K562 (cell line): ENCODE data around the gene RNF11. TPM values are rescaled to one million over a fixed set of nuclear protein-coding genes. Genes with fewer than 3 reads are reported as not detected.

Experiments used
- DIDO1 ChIP-seq: fragments of 450-650 bp; IDR thresholded peaks from 2 replicates; pipeline ENCODE4 v1.6.1; 2016; ENCODE audit warnings: low read depth, missing biosample characterization, missing genetic modification characterization
- FOXP1 ChIP-seq: sonication (generic); formaldehyde crosslinking; IDR thresholded peaks from 2 replicates; pipeline ENCODE4 v1.8.0; 2022; ENCODE audit warnings: mild to moderate bottlenecking, missing genetic modification reagents
- NFRKB ChIP-seq: fragments of 450-650 bp; IDR thresholded peaks from 2 replicates; pipeline ENCODE4 v1.6.1; 2016; ENCODE audit warnings: low read depth
- RFX5 ChIP-seq: IDR thresholded peaks from 2 replicates; pipeline ENCODE4 v1.6.1; 2011; ENCODE audit warnings: low read depth, mild to moderate bottlenecking, improper control_type of control experiment, low read length
- RNF2 ChIP-seq: sonication (generic); IDR thresholded peaks from 2 replicates; pipeline ENCODE4 v1.6.1; 2016
- SNIP1 ChIP-seq: fragments of 450-650 bp; IDR thresholded peaks from 2 replicates; pipeline ENCODE4 v1.7.1; 2017; ENCODE audit warnings: low read depth, mild to moderate bottlenecking
- ZBTB26 ChIP-seq: fragments of 450-650 bp; formaldehyde crosslinking; IDR thresholded peaks from 2 replicates; pipeline ENCODE4 v1.4.0; 2022; ENCODE audit warnings: missing genetic modification characterization
- ZKSCAN8 ChIP-seq: fragments of 200-800 bp; sonication (Bioruptor generic); IDR thresholded peaks from 2 replicates; pipeline ENCODE4 v1.6.1; 2016; ENCODE audit warnings: missing genetic modification characterization, missing compliant biosample characterization
- ZNF384 ChIP-seq: IDR thresholded peaks from 2 replicates; pipeline ENCODE4 v1.6.1; 2012; ENCODE audit warnings: low read depth, low read length, improper control_type of control experiment
- polyA plus RNA-seq, 8 experiments: library from polyadenylated mRNA; depleted of rRNA in 4 of 8; stranded (reverse) in 5 of 8; unstranded in 3 of 8; fragments of >200 nt; fragmentation: Nextera tagmentation in 2 of 8; fragmentation: Illumina TruSeq in 1 of 8; extraction: Ambion mirVana in 2 of 8; extraction: Trizol in 1 of 8; gene quantifications; 2 replicates each; pipeline versions ENCODE4 v1.2.1 to v1.2.3, GENCODE V29; 2011 to 2014; ENCODE audit warnings: inconsistent platforms in 1 of 8, missing spikeins in 1 of 8
- total RNA-seq, 7 experiments: library from RNA; depleted of rRNA in 6 of 7; stranded (reverse); fragments of >200 nt in 6 of 7; fragmentation: Illumina TruSeq in 2 of 7; extraction: Trizol in 2 of 7; gene quantifications; 2 replicates each; pipeline versions ENCODE4 v1.2.1 to v1.2.3, GENCODE V29; 2011 to 2021; ENCODE audit warnings: low replicate concordance in 1 of 7
- TF ChIP-seq, protein P1 (sequence below), 3 experiments: IDR thresholded peaks in 2 of 3; conservative IDR thresholded peaks in 1 of 3; 2 replicates each; pipeline ENCODE4 v1.5.1; 2011 to 2012; ENCODE audit warnings: low read length in 3 of 3, mild to moderate bottlenecking in 3 of 3, control low read depth in 2 of 3, improper control_type of control experiment in 1 of 3, inconsistent platforms in 1 of 3, low read depth in 1 of 3, mixed read lengths in 1 of 3, moderate library complexity in 1 of 3; ENCODE audit not compliant: insufficient read depth in 2 of 3

RNF11 gene
- total and polyA plus RNA-seq, 9 of the 15 experiments (the other 6 are each of a cell fraction or from before 2014, with no cell fraction given) = 5.7 to 34.3 (median 23.1) TPM

DNA sequence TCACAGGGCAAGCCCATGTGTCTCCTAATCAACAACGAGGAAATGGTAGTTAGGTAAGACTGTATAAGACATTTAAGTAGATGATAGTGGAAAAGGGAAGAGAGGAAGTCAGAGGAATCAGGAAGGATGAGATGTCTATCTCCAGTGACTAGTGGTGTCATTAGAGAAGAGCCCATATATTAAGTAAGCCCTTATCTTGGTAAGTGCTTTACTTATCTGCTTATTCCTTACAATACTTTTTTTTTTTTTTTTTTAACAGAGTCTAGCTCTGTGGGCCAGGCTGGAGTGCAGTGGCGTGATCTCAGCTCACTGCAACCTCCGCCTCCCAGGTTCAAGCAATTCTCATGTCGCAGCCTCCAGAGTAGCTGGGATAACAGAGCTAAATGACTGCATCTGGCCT, 29.5 kb downstream of the RNF11 start (continued):
- TF ChIP-seq, protein P1, sequence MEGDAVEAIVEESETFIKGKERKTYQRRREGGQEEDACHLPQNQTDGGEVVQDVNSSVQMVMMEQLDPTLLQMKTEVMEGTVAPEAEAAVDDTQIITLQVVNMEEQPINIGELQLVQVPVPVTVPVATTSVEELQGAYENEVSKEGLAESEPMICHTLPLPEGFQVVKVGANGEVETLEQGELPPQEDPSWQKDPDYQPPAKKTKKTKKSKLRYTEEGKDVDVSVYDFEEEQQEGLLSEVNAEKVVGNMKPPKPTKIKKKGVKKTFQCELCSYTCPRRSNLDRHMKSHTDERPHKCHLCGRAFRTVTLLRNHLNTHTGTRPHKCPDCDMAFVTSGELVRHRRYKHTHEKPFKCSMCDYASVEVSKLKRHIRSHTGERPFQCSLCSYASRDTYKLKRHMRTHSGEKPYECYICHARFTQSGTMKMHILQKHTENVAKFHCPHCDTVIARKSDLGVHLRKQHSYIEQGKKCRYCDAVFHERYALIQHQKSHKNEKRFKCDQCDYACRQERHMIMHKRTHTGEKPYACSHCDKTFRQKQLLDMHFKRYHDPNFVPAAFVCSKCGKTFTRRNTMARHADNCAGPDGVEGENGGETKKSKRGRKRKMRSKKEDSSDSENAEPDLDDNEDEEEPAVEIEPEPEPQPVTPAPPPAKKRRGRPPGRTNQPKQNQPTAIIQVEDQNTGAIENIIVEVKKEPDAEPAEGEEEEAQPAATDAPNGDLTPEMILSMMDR (IDR thresholded peaks at IDR 0.05 in 2 of 3, conservative IDR thresholded peaks at IDR 0.05 in 1 of 3; ENCODE audit: insufficient read depth in 2 of 3, low read depth in 1 of 3, low read length in 3 of 3) = no peak
- TF ChIP-seq NFRKB (no peak), ZNF384 (peak; percentile 75), FOXP1 (CRISPR knock-in tag) (no peak), SNIP1 (no peak), RFX5 (no peak), DIDO1 (tag) (no peak), RNF2 (no peak), ZBTB26 (no peak), ZKSCAN8 (no peak)
- TF ChIP-seq, all 486 proteins: peak for 19
